ENCODE data around the gene TRERF1.

Gene TRERF1

DNA sequence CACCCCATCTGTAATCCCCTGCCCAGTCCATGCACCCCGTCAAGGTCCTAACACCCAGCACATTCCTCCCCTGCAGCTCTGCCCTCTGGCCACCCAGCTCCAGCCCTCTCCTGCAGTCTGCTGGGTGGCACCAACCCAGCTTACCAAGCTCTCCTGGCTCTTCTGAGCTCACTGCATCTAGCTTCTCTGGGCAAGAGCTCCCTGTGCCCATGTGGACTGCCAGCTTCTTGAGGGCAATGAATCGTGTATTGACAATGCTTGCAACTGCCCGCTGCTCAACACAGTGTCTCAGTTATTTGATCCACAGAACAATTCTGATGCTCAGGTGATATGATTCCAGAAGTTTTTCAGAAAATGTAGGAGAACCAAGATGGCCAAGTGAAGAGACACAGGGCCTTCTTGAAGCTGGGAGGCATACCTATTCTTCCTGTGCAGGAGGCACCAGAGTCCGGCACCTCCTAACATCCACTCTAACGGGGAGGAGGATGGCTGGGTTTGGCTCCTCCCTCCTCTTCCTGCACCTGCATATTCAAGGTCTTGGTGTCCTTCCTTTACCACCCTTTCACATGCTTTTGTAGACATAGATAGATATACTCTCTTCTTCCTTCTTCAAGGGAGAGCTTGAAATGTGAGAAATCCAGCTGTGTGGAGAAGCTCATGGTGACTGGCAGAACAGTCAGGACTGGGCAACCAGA, 85.6 kb downstream of the TRERF1 start:
- no peak for DNase-seq

DNA sequence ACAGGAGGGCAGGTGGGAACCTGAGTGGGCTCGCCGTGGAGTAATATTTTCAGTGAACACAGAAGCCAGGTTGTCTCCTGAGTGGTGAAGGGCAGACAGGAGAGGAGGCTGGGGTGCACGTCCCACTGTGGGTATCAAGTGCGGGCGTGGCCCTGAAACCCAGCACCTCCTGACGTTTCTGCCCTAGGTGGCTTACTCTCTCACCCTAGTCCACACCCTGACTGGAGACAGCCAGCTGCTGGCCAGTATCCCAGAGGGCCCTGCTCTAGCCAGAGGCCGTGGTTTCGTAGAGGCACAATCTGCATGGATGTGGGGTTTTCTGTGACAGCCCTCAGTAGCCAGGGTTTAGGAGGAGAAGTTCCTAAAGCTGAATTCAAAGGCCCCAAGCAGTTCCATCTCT, 86.7 kb downstream of the TRERF1 start:
- DNase-seq: no peak

DNA sequence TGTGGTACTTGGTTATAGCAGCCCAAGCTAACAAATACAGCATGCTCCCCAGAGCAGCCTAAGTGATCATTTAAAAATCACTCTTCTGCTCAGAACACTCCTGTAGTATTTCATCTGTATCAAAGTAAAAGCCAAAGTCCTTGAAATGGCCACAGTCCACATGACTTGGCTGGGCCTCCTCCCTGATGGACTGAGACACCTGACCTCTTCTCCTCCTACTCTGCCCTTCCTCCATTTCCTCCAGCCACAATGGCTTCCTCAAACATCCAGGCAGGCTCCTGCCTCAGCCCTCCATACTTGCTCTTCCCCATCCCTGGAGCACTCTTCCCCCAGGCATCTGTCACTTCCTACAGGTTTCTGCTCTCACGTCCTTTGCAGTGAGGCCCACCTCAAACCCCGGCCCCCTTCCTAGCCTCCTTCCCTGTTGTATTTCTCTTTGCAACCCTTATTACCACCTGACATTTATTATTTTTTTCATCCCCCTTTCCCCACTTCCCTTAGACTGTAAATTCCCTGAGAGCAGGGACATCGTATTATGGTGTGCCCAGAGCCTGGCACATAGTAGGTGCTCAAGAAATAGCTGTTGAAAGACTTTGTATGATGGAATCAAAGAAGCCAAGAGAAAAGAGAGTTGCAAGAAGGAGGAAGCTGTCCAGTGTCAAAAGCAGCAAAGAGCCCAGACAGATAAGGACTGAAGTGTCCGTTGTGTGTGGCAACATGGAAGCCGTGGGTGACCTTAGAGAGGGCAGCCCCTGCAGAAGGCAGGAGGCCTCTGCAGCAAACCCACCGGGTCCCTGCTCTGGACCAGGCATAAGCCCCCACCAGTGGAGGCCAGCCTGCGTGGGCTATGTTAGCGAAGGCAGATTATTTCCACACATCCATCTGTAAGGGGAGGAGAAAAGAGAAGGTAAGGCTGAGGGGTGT, 87.5 kb downstream of the TRERF1 start:
- DNase-seq: no peak

DNA sequence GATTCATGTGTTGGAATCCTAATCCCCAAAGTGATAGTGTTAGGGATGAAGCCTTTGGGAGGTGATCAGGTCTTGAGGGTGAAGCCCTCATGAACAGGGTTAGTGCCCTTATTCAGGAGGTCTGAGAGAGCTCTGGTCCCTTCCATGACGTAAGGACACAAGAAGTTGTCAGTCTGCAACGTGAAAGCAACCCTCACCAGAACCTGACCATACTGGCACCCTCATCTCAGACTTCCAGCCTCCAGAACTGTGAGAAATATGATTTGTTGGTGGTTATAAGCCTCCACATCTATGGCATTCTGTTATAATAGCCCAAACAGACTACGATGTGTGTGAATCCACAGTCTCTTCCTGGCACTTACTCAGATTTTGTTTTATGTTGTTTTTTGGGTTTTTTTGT, 90.7 kb downstream of the TRERF1 start:
- no peak for DNase-seq

DNA sequence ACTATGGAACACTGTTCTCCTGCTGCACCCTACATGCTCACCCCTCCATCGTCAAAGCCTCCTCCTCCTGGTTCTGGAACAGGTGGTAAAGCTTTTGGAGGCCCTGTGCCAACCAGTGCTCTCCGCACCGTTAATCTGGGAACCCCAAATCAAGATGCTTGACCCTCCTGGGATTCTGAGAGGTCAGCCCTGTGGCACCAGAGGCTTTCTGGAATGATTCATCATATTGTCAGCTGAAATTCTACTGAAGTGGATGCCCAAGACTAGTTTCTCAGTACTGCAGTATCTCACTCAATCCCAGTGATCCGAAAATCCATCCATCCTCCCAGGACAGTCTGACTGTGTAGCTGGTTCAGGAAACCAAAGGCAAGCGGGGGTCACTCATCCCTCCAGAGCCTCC, 92.7 kb downstream of the TRERF1 start:
- no peak for DNase-seq

DNA sequence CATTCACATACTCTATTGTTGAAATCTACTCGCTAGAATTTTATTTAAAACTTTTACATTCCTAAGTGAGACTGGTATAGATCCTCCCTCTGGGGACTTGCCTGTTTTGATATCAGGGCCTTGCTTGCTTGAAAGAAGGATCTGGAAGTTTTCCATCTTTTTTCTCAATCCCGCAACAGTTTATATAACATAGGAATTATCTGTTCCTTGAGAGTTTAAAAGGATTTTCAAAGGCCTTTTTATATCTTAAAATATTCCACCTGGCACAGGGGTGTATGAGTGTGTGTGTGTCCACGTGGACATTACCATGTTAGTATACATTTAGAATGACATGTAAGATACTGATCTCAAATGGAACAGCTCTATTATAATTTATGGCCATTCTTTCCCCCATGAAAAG, 96.3 kb downstream of the TRERF1 start:
- no peak for DNase-seq

DNA sequence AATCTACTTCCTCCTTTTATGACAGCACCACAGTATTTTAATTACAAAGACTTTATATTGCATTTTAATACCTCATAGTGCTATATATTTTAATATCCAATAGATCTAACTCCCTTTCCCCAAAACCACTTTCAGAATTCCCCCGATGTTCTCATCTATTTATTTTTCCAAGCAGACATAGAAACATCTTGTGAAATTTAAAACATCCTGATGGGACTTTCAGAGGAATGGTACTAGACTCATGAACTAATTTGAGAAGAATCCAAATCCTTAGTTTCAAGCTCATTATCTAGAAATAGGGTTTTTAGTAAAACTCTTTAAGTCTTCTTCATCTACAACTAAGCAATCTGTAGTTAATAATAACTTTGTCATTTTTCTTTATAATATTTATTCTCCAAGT, 97.0 kb downstream of the TRERF1 start:
- DNase-seq: no peak

DNA sequence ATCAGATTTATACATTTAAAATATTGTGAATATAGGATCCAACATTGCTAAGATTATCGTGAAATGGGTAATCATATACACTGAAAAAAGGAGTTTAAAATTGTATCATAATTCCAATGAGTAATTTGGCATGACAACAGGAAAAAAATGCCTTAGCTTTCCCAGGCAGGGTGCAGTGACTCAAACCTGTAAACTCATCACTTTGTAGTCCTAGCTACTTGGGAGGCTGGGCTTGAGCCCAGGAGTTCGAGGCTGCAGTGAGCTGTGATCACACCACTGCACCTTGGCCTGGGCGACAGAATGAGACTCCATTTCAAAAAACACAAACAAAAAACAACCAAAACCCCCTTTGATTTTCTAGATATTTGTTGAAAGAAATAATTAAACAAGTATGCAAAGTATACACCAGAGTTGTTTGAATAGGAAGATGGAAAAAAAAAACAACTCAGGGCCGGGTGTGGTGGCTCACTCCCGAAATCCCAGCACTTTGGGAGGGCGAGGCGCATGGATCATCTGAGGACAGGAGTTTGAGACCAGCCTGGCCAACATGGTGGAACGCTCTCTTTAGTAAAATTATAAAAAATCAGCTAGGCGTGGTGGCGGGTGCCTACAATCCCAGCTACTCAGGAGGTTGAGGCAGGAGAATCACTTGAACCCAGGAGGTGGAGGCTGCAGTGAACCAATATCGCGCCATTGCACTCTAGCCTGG, 98.7 kb downstream of the TRERF1 start:
- DNase-seq: no peak

DNA sequence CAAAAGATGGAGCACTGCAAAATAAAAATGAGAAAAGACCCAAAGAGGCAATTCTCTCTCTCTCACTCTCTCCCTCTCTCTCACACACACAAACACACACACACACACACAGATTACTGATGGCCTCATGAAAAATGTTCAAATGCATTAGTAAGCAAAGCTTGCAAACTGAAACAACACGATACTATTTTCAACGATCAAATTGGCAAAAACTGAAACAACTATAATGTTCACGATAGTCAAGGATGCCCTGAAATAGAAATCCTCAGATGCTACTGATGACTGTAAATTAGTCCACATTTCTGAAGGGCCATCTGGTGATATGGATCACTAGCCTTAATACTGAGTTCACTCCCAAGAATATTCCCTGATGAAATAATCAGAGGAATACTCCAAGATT, 100.8 kb downstream of the TRERF1 start:
- no peak for DNase-seq

DNA sequence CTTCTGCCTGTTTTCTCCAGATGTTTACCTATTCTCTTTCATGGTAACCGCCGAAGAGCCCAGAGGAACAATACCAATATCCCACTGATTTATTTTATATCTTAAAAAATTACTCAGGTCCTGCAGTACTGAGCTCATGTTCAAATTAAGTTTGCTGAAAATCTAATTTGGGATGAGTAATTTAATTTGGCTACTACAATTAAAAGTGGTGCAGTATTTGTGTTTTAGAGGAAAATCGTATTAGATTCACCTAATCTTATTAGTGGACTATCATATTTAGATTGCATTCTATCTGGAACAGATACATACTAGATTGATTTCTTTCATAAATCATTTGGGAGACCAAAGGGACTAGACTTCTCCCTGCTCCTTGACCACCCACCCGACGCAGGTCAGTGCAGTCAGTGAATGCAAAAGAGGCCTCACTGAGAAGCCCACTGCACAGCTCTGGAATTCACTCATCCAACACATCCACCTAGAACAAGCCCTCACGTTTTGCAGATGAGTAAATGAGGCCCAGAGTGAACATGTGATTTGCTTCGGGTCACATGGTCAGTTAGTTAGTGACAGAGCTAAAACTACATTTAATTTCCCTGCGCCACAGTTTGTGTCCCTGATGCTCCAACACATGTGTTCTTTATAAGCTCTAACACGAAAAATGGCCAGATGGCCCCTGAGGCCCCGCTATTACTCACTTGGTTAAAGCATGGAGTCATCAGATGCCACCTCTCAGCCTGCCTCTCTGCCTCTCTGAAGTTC, 101.8 kb downstream of the TRERF1 start:
- DNase-seq: no peak

DNA sequence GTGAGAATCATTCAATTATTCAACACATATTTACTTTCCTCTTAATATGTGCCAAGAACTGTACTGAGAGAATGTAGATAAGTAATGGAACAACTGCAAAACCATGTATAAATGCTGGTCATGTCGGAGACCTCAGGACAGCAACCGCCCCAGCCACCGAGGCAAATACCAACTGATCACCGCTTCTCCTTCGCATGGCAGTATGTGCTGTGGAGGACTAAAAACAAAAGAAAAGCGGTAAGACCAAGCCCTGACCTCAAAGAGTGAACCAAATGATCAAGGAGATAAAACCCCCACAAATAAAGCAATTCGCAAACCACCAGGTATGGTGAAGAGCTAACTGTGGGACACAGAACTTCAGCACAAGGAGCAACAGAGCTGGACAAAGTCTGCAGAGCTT, 104.3 kb downstream of the TRERF1 start:
- DNase-seq: no peak

DNA sequence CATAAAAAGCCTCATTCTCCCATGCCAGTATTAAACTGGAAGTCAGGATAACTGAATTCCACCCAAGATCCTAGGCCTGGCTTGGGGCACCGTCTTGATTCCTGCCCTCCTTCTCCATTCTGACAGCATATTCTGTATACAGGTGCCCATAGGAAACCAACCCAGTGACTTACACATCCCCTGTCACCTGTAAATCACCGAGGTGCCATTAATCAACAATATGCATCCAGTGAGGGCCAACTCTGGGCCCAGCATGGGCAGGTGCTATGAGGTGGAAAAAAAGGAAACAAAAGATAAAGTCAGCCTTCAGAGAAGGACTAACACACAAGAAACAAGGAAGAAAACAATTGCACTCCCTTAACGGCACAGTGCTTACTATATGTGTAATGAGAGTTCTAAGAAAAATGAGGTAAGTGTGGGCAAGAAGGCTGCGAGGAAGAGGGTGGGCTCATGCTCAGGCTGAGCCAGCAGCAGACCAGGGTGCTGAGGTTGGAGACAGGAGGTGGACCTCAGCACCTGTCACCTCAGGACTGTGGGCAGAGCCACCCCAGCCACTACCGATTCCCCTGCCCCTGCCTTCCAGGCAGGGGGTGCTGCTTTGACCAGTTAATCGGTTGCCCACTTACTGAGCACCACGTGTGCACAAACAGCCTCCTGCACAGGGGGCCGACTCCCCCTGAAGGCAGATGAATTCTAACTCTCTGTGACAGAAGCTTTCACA, 105.9 kb downstream of the TRERF1 start:
- DNase-seq: no peak

DNA sequence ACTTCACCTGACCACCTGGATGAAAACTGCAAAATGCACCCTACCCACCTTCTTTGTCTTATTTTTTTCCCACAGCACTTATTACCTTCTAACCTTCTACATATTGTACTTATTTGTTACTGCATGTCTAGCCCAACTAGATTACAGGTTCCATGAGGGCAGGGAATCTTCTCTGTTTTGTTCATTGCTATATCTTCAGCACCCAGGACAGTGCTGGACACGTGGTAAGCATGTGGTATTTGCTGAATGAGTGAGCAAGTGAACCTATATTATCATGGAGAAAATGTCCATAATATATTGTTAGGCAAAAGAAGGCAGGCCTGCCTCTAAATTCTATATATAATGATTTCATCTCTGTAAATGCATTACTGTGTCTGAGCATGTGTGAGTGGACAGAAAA, 107.0 kb downstream of the TRERF1 start:
- DNase-seq: no peak

DNA sequence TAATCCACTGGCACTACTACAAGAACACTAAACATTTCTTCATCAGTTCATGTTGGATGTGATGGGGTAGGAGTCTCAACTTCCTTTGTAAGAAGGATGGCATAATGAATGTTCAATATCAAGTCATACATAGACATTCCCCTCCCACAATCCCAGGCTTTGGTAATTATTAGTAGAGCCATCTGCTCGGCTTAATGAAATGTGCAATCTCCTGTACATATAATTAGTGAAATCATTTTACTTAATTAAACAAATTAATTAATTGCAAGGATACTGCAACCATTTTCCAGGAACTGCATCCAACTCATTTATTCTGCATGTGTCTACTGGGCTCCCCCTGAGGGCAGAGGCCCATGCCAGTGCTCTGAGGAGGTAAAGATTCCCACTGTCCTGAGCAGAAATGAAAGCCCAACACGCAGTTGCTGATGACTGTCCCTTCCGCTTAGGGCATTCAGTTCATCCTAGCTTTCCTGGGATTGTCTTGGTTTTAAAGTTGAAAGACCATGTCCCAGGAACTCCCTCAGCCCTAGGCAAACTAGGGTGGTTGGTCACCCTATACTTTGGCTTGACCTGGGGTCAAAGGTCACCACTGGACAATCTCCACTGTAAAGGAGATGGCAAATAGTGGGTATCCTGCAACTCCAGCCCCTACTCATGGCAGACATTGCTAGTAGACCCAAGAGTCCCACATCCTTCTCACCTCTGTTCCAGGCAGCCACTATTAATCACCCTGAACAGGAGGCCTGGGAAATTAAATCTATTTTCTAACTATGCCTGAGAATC, 109.8 kb downstream of the TRERF1 start:
- DNase-seq: no peak

DNA sequence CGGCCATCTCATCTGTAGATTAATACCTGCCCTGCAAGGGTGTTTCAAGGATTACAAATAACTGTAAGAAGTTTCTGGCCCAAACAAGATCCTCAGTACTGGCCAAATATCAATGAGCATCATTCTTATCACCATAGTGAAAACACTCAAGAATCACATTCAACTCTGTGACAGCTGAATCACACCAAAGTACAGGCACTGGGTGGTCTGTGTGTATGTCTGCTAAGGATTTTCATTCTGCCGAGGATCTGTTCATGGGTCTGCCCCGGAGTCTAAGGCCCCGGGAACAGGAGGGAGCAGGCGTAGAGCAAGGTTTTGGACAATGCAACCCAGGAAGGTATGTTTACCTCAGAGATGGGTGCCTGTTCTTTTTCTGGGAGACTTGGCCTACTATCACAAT, 110.5 kb downstream of the TRERF1 start:
- DNase-seq: no peak

DNA sequence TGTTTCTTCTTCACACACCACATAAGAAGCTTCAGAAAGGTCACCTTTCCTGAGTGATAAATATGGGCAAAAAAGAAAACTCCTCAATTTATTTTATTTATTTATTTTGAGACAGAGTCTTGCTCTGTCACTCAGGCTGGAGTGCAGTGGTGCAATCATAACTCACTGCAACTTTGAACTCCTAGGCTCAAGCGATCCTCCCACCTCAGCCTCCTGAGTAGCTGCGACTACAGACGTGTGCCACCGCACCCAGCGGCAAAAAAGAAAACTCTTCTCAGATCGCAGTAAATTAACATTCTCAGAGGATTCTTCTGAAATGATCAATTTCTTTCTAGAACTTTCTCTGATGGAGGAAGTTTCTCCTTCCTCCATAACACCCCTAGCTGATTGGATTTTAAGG, 111.2 kb downstream of the TRERF1 start:
- DNase-seq: no peak

DNA sequence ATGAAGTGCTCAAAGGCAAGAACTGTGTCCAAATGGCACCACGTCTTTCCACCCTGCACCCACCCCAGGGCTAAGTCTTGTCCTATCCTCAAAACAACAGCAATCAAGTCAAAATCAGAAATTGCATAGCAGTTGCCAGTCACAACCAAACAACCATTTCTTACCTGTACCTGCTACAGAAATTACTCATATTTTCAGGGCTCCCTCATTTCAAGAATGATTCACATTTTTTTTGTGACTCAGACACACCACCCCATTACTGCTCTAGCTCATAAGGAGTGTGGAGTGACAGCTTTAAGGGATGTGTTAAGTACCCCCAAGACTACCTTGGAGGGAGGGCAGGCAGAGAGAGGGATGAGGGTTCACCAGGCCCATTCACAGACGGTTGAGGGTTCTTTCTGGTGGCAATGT, 111.7 kb downstream of the TRERF1 start:
- DNase-seq: no peak

DNA sequence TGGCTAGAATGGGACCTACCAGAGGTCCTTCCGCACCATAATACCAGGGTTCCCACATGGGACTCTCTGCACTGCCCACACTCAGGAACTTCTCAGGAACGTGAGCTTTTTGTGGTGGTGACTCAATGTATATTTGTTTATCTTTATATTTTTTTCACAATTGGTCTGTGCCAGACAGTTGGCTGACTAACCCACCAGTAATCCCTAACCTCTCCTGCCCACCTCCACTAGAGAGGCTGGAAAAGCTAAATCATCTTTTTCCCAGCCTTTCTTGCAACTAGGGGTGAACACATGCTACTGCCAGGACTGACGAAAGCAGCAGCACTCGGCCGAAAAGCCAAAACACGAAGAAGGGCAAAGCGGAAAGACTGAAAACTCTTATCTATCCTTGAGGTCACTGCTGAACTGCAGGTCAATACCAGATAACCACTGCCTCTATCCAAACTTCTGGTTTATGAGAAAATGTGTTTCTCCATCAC, 112.9 kb downstream of the TRERF1 start:
- no peak for DNase-seq

DNA sequence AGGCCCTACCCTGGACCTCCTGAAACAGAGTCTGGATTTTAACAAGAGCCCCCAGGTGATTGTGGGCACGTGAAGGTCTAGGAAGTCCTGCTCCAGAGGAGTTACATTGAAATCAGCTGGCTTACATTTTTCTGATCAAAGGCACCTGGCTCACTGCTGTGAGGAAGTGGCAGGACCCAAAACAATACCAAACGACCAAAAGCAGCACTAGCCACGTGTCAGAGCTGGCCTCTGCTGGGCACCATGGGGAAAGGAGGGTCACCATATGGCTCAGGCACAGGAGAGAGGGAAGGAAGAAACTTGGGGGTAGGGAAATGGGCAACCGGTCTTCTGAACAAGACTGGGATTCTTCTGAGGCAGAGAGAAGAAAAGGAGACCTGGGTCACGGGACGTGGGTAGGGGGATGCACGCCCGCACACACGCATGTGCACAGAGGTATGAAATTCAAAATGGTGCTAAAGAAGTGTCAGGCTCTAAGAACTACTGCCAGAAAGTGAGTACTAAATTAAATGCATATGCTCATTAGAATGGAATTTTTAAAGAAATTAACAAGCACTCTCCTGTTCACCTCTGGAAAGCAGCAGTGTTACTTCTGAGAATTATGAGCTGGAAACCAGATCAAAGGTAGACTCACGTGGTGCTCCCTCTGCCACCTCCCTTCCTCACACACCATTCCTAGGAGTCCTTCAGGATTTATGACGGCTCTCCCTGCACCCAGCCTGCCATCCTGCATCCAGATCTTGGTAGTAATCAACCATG, 113.6 kb downstream of the TRERF1 start:
- no peak for DNase-seq

DNA sequence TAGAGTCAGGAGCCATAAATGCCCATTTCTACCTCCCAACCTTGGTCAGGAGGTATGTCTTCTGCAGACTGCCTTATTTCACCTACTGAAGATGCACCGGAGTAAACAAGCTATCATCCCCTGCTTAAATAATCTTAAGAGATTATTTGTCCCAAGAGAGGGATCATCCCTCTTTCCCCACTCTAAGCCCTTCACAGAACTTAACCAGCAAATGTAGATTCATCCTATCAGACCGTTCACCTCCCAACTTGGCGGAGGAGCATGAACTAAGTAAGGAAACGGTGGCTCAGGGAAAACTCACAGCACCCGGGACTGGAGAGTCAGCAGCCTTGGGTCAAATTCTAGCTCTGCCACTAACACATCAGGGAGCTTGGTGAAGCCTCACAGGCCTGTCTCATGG, 115.3 kb downstream of the TRERF1 start:
- DNase-seq: no peak

DNA sequence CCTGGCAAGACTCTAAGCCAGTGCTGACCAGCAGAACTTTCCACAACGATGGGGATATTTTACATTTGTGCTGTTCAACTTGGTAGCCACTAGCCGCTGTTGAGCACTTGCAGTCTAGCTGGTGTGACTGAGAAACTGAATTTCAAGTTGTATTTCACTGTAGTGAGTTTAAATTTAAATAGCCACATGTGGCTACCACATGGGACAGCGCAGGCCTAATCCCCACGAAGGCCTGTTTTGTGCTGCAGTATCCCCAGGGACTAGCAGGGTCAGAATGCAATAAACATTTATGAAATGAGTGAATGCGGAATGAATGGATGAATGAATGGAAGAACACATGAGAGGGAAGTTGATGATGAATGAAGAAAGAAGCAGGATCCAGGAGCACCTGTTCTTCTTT, 115.8 kb downstream of the TRERF1 start:
- no peak for DNase-seq

Data from NCI-H1048 (cell line).